Measurements from ENCODE around the gene TRIM58. TPM values are rescaled to one million over a fixed set of nuclear protein-coding genes. Genes with fewer than 3 reads are reported as not detected.

Gene TRIM58
- 2.7 and 5.9 TPM in 2 replicates for total RNA-seq

GRCh38 chr1:247857069-247857984 is at the start of gene TRIM58:
Gene TRIM58 (plus strand): TSS chr1:247857187. CDS start chr1:247857247, 60 bp downstream.

GRCh38 chr1:247824023-247824422 is 33.0 kb upstream of the TRIM58 start, which contains the start of gene OR14A16:
Gene OR14A16 (minus strand): TSS chr1:247824119. CDS start chr1:247815729, 8,390 bp downstream.

GRCh38 chr1:247841796-247842195 is 15.2 kb upstream of the TRIM58 start, which contains the start of gene OR11L1:
Gene OR11L1 (minus strand): TSS chr1:247841896. CDS start chr1:247841896, 0 bp downstream.

GRCh38 chr1:247895163-247895637 is 38.2 kb downstream of the TRIM58 start, which contains the start of gene OR2W3:
Gene OR2W3 (plus strand): TSS chr1:247895587. CDS start chr1:247895587, 0 bp downstream.

GRCh38 chr1:247919952-247920351 is 63.0 kb downstream of the TRIM58 start, which contains the start of gene OR2T8:
Gene OR2T8 (plus strand): TSS chr1:247920252. CDS start chr1:247921018, 766 bp downstream.

GRCh38 chr1:247924868-247925267 is 67.9 kb downstream of the TRIM58 start, which contains the start of gene OR2AJ1:
Gene OR2AJ1 (plus strand): TSS chr1:247924889. CDS start chr1:247933769, 8,880 bp downstream.

Other genes starting within 250 kb of the TRIM58 start
- gene OR13G1, start 177.4 kb upstream of the TRIM58 start, total RNA-seq, result not detected in 2 replicates
- not detected in 2 replicates for gene OR6F1, start 140.5 kb upstream of the TRIM58 start, total RNA-seq
- gene OR14K1, start 118.6 kb upstream of the TRIM58 start, total RNA-seq, result not detected in 2 replicates
- gene OR14A2, start 109.0 kb upstream of the TRIM58 start, total RNA-seq, result not detected in 2 replicates
- gene OR1C1, start 96.6 kb upstream of the TRIM58 start, total RNA-seq, result not detected in 2 replicates
- gene OR14A16, start 33.1 kb upstream of the TRIM58 start, total RNA-seq, result not detected in 2 replicates
- not detected in 2 replicates for gene OR11L1, start 15.3 kb upstream of the TRIM58 start, total RNA-seq
- 1.4 and 1.8 TPM in 2 replicates for gene OR2W3, start 38.4 kb downstream of the TRIM58 start, total RNA-seq
- gene OR2T8, start 63.1 kb downstream of the TRIM58 start, total RNA-seq, result 0.22 TPM in 1 of 2 replicates, not detected in the other
- gene OR2AJ1, start 67.7 kb downstream of the TRIM58 start, total RNA-seq, result not detected in 2 replicates
- gene OR2L8, start 91.7 kb downstream of the TRIM58 start, total RNA-seq, result 0.43 TPM in 1 of 2 replicates, not detected in the other
- not detected in 2 replicates for gene OR2AK2, start 108.0 kb downstream of the TRIM58 start, total RNA-seq
- not detected in 2 replicates for gene OR2L5, start 156.5 kb downstream of the TRIM58 start, total RNA-seq
- gene OR2L2, start 172.9 kb downstream of the TRIM58 start, total RNA-seq, result not detected in 2 replicates
- gene OR2L3, start 189.6 kb downstream of the TRIM58 start, total RNA-seq, result not detected in 2 replicates
- gene OR2L13, start 238.0 kb downstream of the TRIM58 start, total RNA-seq, result not detected in 2 replicates

All from placental pericyte (primary cell).